Astrocyte (in vitro differentiated cells and primary cell): ENCODE measurements around the gene DAZAP2. TPM values are rescaled to one million over a fixed set of nuclear protein-coding genes. Genes with fewer than 3 reads are reported as not detected.

ENCODE experiments used
- DNase-seq: peaks from one replicate; pipeline ENCODE4 v3.0.0-alpha.2; 2010; ENCODE audit warnings: low read depth
- FAIRE-seq: peaks from 2 replicates; lab custom pipeline; 2011; peaks lifted over from hg19 to GRCh38; lab: Jason Lieb, UNC
- H2AFZ ChIP-seq: 2 replicates; pipeline ENCODE4 v1.6.0; 2012; ENCODE audit warnings: low read depth, low read length, inconsistent platforms
- H3K27ac ChIP-seq: 2 replicates; pipeline ENCODE4 v1.5.1; 2011; ENCODE audit warnings: low read depth, low read length, inconsistent platforms
- H3K27me3 ChIP-seq: 2 replicates; pipeline ENCODE4 v1.6.0; 2011; ENCODE audit warnings: low read length, inconsistent platforms; ENCODE audit not compliant: insufficient read depth
- H3K36me3 ChIP-seq: 2 replicates; pipeline ENCODE4 v1.5.1; 2011; ENCODE audit warnings: low read length, inconsistent platforms; ENCODE audit not compliant: insufficient read depth
- H3K4me1 ChIP-seq: 2 replicates; pipeline ENCODE4 v1.5.1; 2011; ENCODE audit warnings: low read length, inconsistent platforms; ENCODE audit not compliant: insufficient read depth
- H3K4me2 ChIP-seq: 2 replicates; pipeline ENCODE4 v1.6.0; 2012; ENCODE audit warnings: low read length, inconsistent platforms
- H3K4me3 ChIP-seq: 2 replicates; pipeline ENCODE4 v1.5.1; 2011; ENCODE audit warnings: low read depth, mild to moderate bottlenecking, low read length, inconsistent platforms; ENCODE audit not compliant: insufficient read depth
- H3K79me2 ChIP-seq: 2 replicates; pipeline ENCODE4 v1.6.0; 2012; ENCODE audit warnings: mild to moderate bottlenecking, low read length, inconsistent platforms; ENCODE audit not compliant: insufficient read depth
- H3K9ac ChIP-seq: 2 replicates; pipeline ENCODE4 v1.6.0; 2012; ENCODE audit warnings: mild to moderate bottlenecking, low read length, inconsistent platforms
- H3K9me3 ChIP-seq: 2 replicates; pipeline ENCODE4 v1.5.1; 2012; ENCODE audit warnings: low read depth, mild to moderate bottlenecking, low read length, inconsistent platforms; ENCODE audit not compliant: insufficient read depth
- H4K20me1 ChIP-seq: 2 replicates; pipeline ENCODE4 v1.6.0; 2012; ENCODE audit warnings: low read length, inconsistent platforms; ENCODE audit not compliant: insufficient read depth
- H3K27ac Mint-ChIP-seq: one replicate; pipeline ENCODE4 v1.8.0; 2021; ENCODE audit warnings: mild to moderate bottlenecking, mixed read lengths; ENCODE audit not compliant: unreplicated experiment
- H3K27me3 Mint-ChIP-seq: one replicate; pipeline ENCODE4 v1.8.0; 2021; ENCODE audit warnings: low read depth, mixed read lengths; ENCODE audit not compliant: unreplicated experiment
- H3K36me3 Mint-ChIP-seq: one replicate; pipeline ENCODE4 v1.8.0; 2021; ENCODE audit warnings: low read depth, mixed read lengths; ENCODE audit not compliant: unreplicated experiment
- H3K4me1 Mint-ChIP-seq: one replicate; pipeline ENCODE4 v1.8.0; 2021; ENCODE audit warnings: low read depth, mixed read lengths; ENCODE audit not compliant: unreplicated experiment
- H3K4me3 Mint-ChIP-seq: one replicate; pipeline ENCODE4 v1.8.0; 2021; ENCODE audit warnings: mild to moderate bottlenecking, moderate library complexity, mixed read lengths; ENCODE audit not compliant: unreplicated experiment
- H3K9me3 Mint-ChIP-seq: one replicate; pipeline ENCODE4 v1.8.0; 2021; ENCODE audit warnings: mild to moderate bottlenecking, mixed read lengths; ENCODE audit not compliant: unreplicated experiment
- EZH2 ChIP-seq: IDR thresholded peaks from 2 replicates; pipeline ENCODE4 v1.6.1; 2012; ENCODE audit warnings: mild to moderate bottlenecking, low read length, inconsistent platforms; ENCODE audit not compliant: insufficient read depth
- total RNA-seq: library from RNA; stranded (reverse); gene quantifications from 2 replicates; pipeline ENCODE4 v1.2.1, GENCODE V29; 2021
- TF ChIP-seq, protein P1 (sequence below): IDR thresholded peaks from 2 replicates; pipeline ENCODE4 v1.5.1; 2011; ENCODE audit warnings: low read depth, mild to moderate bottlenecking, inconsistent platforms, low read length, moderate library complexity; ENCODE audit not compliant: insufficient read depth

Gene DAZAP2
- total RNA-seq, 1 donor from 2014 or later = 92.8 TPM

DNA sequence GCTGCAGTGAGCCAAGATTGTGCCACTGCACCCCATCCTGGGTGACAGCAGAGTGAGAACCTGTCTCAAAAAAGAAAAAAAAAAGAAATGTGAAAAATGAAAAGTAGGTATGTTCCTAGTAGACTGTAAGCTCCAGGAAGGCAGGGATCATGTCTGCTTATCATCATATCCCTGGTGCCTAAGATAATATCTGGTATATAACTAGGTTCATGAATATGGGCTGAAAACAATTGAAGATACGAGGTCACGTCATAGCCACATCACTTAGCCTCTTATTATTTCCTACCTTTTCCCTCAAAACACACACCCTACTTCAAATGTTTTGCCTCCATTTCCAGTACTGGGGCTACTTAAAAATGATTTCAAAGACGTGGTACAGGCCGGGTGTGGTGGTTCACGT lies 23.7 kb upstream of the DAZAP2 start:
- no peaks in the 10 kb centered on the region for H3K27me3 Mint-ChIP-seq
- no peak overlapping the region for H3K27ac Mint-ChIP-seq
- Histone ChIP-seq H4K20me1 (no peaks in the 10 kb centered on the region), H3K9ac (no peak overlapping the region), H3K4me1 (peaks cover 17% of the 10 kb centered on the region), H3K9me3 (no peaks in the 10 kb centered on the region), H2AFZ (no peak overlapping the region), H3K36me3 (no peaks in the 10 kb centered on the region), H3K4me2 (no peak overlapping the region), H3K4me3 (no peak overlapping the region), H3K27ac (no peak overlapping the region), H3K79me2 (peaks cover 14% of the 10 kb centered on the region), H3K27me3 (no peaks in the 10 kb centered on the region)
- H3K9me3 Mint-ChIP-seq = no peaks in the 10 kb centered on the region
- H3K4me1 Mint-ChIP-seq = peaks cover 8% of the 10 kb centered on the region
- no peak for TF ChIP-seq EZH2
- TF ChIP-seq, protein P1, sequence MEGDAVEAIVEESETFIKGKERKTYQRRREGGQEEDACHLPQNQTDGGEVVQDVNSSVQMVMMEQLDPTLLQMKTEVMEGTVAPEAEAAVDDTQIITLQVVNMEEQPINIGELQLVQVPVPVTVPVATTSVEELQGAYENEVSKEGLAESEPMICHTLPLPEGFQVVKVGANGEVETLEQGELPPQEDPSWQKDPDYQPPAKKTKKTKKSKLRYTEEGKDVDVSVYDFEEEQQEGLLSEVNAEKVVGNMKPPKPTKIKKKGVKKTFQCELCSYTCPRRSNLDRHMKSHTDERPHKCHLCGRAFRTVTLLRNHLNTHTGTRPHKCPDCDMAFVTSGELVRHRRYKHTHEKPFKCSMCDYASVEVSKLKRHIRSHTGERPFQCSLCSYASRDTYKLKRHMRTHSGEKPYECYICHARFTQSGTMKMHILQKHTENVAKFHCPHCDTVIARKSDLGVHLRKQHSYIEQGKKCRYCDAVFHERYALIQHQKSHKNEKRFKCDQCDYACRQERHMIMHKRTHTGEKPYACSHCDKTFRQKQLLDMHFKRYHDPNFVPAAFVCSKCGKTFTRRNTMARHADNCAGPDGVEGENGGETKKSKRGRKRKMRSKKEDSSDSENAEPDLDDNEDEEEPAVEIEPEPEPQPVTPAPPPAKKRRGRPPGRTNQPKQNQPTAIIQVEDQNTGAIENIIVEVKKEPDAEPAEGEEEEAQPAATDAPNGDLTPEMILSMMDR = no peak
- H3K36me3 Mint-ChIP-seq = peaks cover 2% of the 10 kb centered on the region
- DNase-seq (no peak), FAIRE-seq (no peak)
- no peak overlapping the region for H3K4me3 Mint-ChIP-seq

DNA sequence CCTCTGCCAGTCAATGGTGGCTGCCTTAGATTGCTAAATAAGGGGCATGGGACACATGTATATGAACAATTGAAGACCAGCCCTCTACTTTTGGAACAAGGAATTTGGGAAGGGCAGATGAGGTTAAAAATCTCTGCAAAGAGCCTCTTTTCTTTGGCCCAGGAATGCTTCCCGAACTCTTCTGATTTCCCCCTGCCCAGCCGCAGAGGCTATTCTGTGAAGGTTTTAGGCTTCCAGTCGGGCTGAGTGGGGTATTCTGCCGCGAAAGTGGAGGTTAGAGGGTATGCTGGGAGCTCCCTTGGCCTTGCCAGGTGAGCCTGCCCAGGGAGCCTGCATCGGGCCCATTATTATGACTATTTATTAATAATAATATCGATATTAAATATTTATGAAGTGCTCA lies 22.0 kb upstream of the DAZAP2 start:
- H3K4me3 ChIP-seq = peak overlapping the region; percentile 67
- peak overlapping the region; percentile 88 for H3K9ac ChIP-seq
- H3K79me2 ChIP-seq = peaks cover 14% of the 10 kb centered on the region
- H3K36me3 Mint-ChIP-seq = no peaks in the 10 kb centered on the region
- no peaks in the 10 kb centered on the region for H3K9me3 ChIP-seq
- DNase-seq (no peak), FAIRE-seq (no peak)
- H3K4me1 ChIP-seq = peaks cover 17% of the 10 kb centered on the region
- H3K4me3 Mint-ChIP-seq = peak overlapping the region; percentile 84
- no peak overlapping the region for H3K27ac Mint-ChIP-seq
- H2AFZ ChIP-seq = peak overlapping the region; percentile 78
- no peaks in the 10 kb centered on the region for H3K27me3 Mint-ChIP-seq
- TF ChIP-seq EZH2 = no peak
- TF ChIP-seq, protein P1 = no peak
- H3K9me3 Mint-ChIP-seq = no peaks in the 10 kb centered on the region
- H3K27ac ChIP-seq = no peak overlapping the region
- peaks cover 8% of the 10 kb centered on the region for H3K4me1 Mint-ChIP-seq
- H4K20me1 ChIP-seq = no peaks in the 10 kb centered on the region
- H3K27me3 ChIP-seq = no peaks in the 10 kb centered on the region
- peak overlapping the region; percentile 95 for H3K4me2 ChIP-seq
- no peaks in the 10 kb centered on the region for H3K36me3 ChIP-seq

DNA sequence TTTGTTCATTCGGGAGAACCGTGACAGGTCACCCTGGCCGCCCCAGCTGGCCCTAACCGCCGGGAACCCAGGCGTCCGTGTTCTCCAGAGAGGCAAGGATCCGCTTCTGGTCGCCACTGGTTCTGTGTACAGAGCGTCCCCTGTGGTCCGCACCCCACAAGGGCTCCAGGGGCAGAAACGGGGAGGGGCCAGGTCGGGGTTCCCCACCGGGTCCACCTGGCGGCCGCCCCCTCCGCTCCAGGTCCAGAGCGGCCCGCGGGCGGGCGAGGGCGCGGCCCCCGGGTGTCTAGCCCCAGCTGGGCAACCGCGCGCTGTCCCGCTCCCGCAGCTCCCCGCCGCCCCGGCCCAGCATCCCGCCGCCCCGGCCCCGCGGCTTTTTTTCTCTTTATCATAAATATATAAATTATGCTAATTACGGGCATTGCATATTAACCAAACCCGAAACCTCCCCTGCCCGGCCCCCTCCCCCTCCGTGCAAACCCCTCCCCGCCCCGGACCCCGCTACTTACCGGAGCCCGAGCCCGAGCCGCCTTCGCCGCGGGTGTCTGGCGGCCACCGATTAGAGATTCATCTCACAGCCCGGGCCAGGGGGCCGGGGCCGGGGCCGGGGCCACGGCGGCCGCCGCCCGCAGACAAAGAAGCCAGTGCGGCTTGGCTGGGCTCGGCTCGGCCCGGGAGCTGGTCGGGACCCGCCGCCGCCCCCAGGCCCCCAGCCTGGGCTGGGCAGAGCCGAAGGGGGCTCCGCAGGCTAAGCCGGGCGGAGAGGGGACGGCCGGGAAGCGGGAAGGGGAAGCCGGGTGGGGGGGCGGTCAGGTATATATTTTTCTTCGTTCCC lies 21.3 kb upstream of the DAZAP2 start:
- Mint-ChIP-seq H3K4me3 (peak overlapping the region; percentile 85), H3K9me3 (no peaks in the 10 kb centered on the region), H3K4me1 (peaks cover 8% of the 10 kb centered on the region), H3K27me3 (no peaks in the 10 kb centered on the region), H3K27ac (no peak overlapping the region), H3K36me3 (peaks cover under 1% of the 10 kb centered on the region)
- FAIRE-seq = no peak
- H4K20me1 ChIP-seq = no peaks in the 10 kb centered on the region
- H2AFZ ChIP-seq = peak overlapping the region; percentile 89
- H3K4me1 ChIP-seq = peaks cover 17% of the 10 kb centered on the region
- peak overlapping the region; percentile 95 for H3K4me2 ChIP-seq
- peak overlapping the region; percentile 76 for H3K4me3 ChIP-seq
- no peak for DNase-seq
- H3K27ac ChIP-seq = peak overlapping the region; percentile 82
- TF ChIP-seq EZH2 = no peak
- TF ChIP-seq, protein P1 = no peak
- no peaks in the 10 kb centered on the region for H3K9me3 ChIP-seq
- no peaks in the 10 kb centered on the region for H3K36me3 ChIP-seq
- H3K9ac ChIP-seq = peak overlapping the region; percentile 88
- peaks cover 14% of the 10 kb centered on the region for H3K79me2 ChIP-seq
- no peaks in the 10 kb centered on the region for H3K27me3 ChIP-seq
